Measurements from ENCODE around the gene ITPKC.
"Not testable (repeated sequence)": the region's sequence is repeated elsewhere in the genome, so short reads cannot be mapped to it uniquely, and the experiment has no call there.

ITPKC gene

GRCh38 chr19:40758491-40758890 is 41.6 kb downstream of the ITPKC start:
- Histone ChIP-seq H3K27me3 (ENCODE audit: control insufficient read depth in 1 of 2, insufficient read depth in 2 of 2, low read length in 2 of 2) (no peaks in the 10 kb centered on the region), H3K4me3 (ENCODE audit: low read depth in 1 of 2, low read length in 2 of 2) (no peak overlapping the region), H3K27ac (ENCODE audit: low read depth, low read length) (no peak overlapping the region), H3K4me1 (ENCODE audit: insufficient read depth, low read length) (peaks cover 22% of the 10 kb centered on the region), H3K9me3 (ENCODE audit: low read length) (no peaks in the 10 kb centered on the region), H3K36me3 (ENCODE audit: insufficient read depth, low read length) (peaks cover 58% of the 10 kb centered on the region), H3K9ac (ENCODE audit: low read length) (no peak overlapping the region)

GRCh38 chr19:40759352-40759751 is 42.4 kb downstream of the ITPKC start:
- peaks cover 18% of the 10 kb centered on the region for H3K4me1 ChIP-seq (ENCODE audit: insufficient read depth, low read length)

GRCh38 chr19:40762754-40763470 is 46.0 kb downstream of the ITPKC start:
- no peak overlapping the region for H3K4me3 ChIP-seq (ENCODE audit: low read depth in 1 of 2, low read length in 2 of 2)
- no peaks in the 10 kb centered on the region for H3K4me1 ChIP-seq (ENCODE audit: insufficient read depth, low read length)
- peaks cover 74% of the 10 kb centered on the region for H3K36me3 ChIP-seq (ENCODE audit: insufficient read depth, low read length)
- H3K27me3 ChIP-seq (ENCODE audit: control insufficient read depth in 1 of 2, insufficient read depth in 2 of 2, low read length in 2 of 2) = no peaks in the 10 kb centered on the region
- H3K27ac ChIP-seq (ENCODE audit: low read depth, low read length) = no peak overlapping the region
- no peak overlapping the region for H3K9ac ChIP-seq (ENCODE audit: low read length)
- H3K9me3 ChIP-seq (ENCODE audit: low read length) = no peaks in the 10 kb centered on the region

More at GRCh38 chr19:40759352-40759751, 42.4 kb downstream of the ITPKC start:
- Histone ChIP-seq H3K9me3 (ENCODE audit: low read length) (no peaks in the 10 kb centered on the region), H3K36me3 (ENCODE audit: insufficient read depth, low read length) (peaks cover 67% of the 10 kb centered on the region), H3K27ac (ENCODE audit: low read depth, low read length) (no peak overlapping the region), H3K9ac (ENCODE audit: low read length) (no peak overlapping the region), H3K4me3 (ENCODE audit: low read depth in 1 of 2, low read length in 2 of 2) (no peak overlapping the region), H3K27me3 (ENCODE audit: control insufficient read depth in 1 of 2, insufficient read depth in 2 of 2, low read length in 2 of 2) (no peaks in the 10 kb centered on the region)

- H3K27ac ChIP-seq (ENCODE audit: low read depth, low read length) = no peak overlapping the region
- H3K4me1 ChIP-seq (ENCODE audit: insufficient read depth, low read length) = no peaks in the 10 kb centered on the region
- no peaks in the 10 kb centered on the region for H3K27me3 ChIP-seq (ENCODE audit: control insufficient read depth in 1 of 2, insufficient read depth in 2 of 2, low read length in 2 of 2)
- peaks cover 70% of the 10 kb centered on the region for H3K36me3 ChIP-seq (ENCODE audit: insufficient read depth, low read length)
- no peaks in the 10 kb centered on the region for H3K9me3 ChIP-seq (ENCODE audit: low read length)
- H3K4me3 ChIP-seq (ENCODE audit: low read depth in 1 of 2, low read length in 2 of 2) = no peak overlapping the region
- no peak overlapping the region for H3K9ac ChIP-seq (ENCODE audit: low read length)
Observed at GRCh38 chr19:40763526-40763925, 46.6 kb downstream of the ITPKC start.

GRCh38 chr19:40763963-40764362 is 47.1 kb downstream of the ITPKC start:
- Histone ChIP-seq H3K4me1 (ENCODE audit: insufficient read depth, low read length) (no peaks in the 10 kb centered on the region), H3K27ac (ENCODE audit: low read depth, low read length) (no peak overlapping the region), H3K36me3 (ENCODE audit: insufficient read depth, low read length) (peaks cover 68% of the 10 kb centered on the region), H3K9ac (ENCODE audit: low read length) (no peak overlapping the region), H3K4me3 (ENCODE audit: low read depth in 1 of 2, low read length in 2 of 2) (no peak overlapping the region), H3K9me3 (ENCODE audit: low read length) (no peaks in the 10 kb centered on the region), H3K27me3 (ENCODE audit: control insufficient read depth in 1 of 2, insufficient read depth in 2 of 2, low read length in 2 of 2) (no peaks in the 10 kb centered on the region)

- not testable (repeated sequence) for H3K9ac ChIP-seq (ENCODE audit: low read length); H3K27ac ChIP-seq (ENCODE audit: low read depth, low read length); H3K9me3 ChIP-seq (ENCODE audit: low read length); H3K27me3 ChIP-seq (ENCODE audit: control insufficient read depth in 1 of 2, insufficient read depth in 2 of 2, low read length in 2 of 2); H3K4me3 ChIP-seq (ENCODE audit: low read depth in 1 of 2, low read length in 2 of 2); H3K4me1 ChIP-seq (ENCODE audit: insufficient read depth, low read length)
- peaks cover 47% of the 10 kb centered on the region for H3K36me3 ChIP-seq (ENCODE audit: insufficient read depth, low read length)
Observed at GRCh38 chr19:40766385-40766784, 49.5 kb downstream of the ITPKC start.

GRCh38 chr19:40768869-40769268 is 52.0 kb downstream of the ITPKC start:
- H3K27me3 ChIP-seq (ENCODE audit: control insufficient read depth in 1 of 2, insufficient read depth in 2 of 2, low read length in 2 of 2) = no peaks in the 10 kb centered on the region
- no peak overlapping the region for H3K27ac ChIP-seq (ENCODE audit: low read depth, low read length)
- H3K4me3 ChIP-seq (ENCODE audit: low read depth in 1 of 2, low read length in 2 of 2) = no peak overlapping the region
- no peaks in the 10 kb centered on the region for H3K9me3 ChIP-seq (ENCODE audit: low read length)
- H3K9ac ChIP-seq (ENCODE audit: low read length) = no peak overlapping the region
- H3K4me1 ChIP-seq (ENCODE audit: insufficient read depth, low read length) = no peaks in the 10 kb centered on the region
- H3K36me3 ChIP-seq (ENCODE audit: insufficient read depth, low read length) = peaks cover 22% of the 10 kb centered on the region

GRCh38 chr19:40771101-40771862 is 54.4 kb downstream of the ITPKC start:
- H3K4me3 ChIP-seq (ENCODE audit: low read depth in 1 of 2, low read length in 2 of 2); H3K4me1 ChIP-seq (ENCODE audit: insufficient read depth, low read length): not testable (repeated sequence)

GRCh38 chr19:40774916-40775631 is 58.2 kb downstream of the ITPKC start, which contains the start of gene MIA:
MIA (plus strand) TSS chr19:40775521; CDS start chr19:40775543, 22 bp downstream.
- no peaks in the 10 kb centered on the region for H3K36me3 ChIP-seq (ENCODE audit: insufficient read depth, low read length)
- no peaks in the 10 kb centered on the region for H3K27me3 ChIP-seq (ENCODE audit: control insufficient read depth in 1 of 2, insufficient read depth in 2 of 2, low read length in 2 of 2)
- no peak within 1 kb of the TSS for H3K9ac ChIP-seq (ENCODE audit: low read length)
- H3K4me3 ChIP-seq (ENCODE audit: low read depth in 1 of 2, low read length in 2 of 2) = no peak within 1 kb of the TSS
- H3K4me1 ChIP-seq (ENCODE audit: insufficient read depth, low read length) = peaks cover 17% of the 10 kb centered on the region
- H3K9me3 ChIP-seq (ENCODE audit: low read length) = no peaks in the 10 kb centered on the region
- no peak within 1 kb of the TSS for H3K27ac ChIP-seq (ENCODE audit: low read depth, low read length)

More at GRCh38 chr19:40771101-40771862, 54.4 kb downstream of the ITPKC start:
- H3K9me3 ChIP-seq (ENCODE audit: low read length); H3K9ac ChIP-seq (ENCODE audit: low read length); H3K36me3 ChIP-seq (ENCODE audit: insufficient read depth, low read length); H3K27me3 ChIP-seq (ENCODE audit: control insufficient read depth in 1 of 2, insufficient read depth in 2 of 2, low read length in 2 of 2); H3K27ac ChIP-seq (ENCODE audit: low read depth, low read length): not testable (repeated sequence)

GRCh38 chr19:40775632-40776022 is 58.7 kb downstream of the ITPKC start:
- no peak overlapping the region for H3K27ac ChIP-seq (ENCODE audit: low read depth, low read length)
- no peaks in the 10 kb centered on the region for H3K36me3 ChIP-seq (ENCODE audit: insufficient read depth, low read length)
- no peak overlapping the region for H3K4me3 ChIP-seq (ENCODE audit: low read depth in 1 of 2, low read length in 2 of 2)
- peaks cover 17% of the 10 kb centered on the region for H3K4me1 ChIP-seq (ENCODE audit: insufficient read depth, low read length)
- H3K27me3 ChIP-seq (ENCODE audit: control insufficient read depth in 1 of 2, insufficient read depth in 2 of 2, low read length in 2 of 2) = no peaks in the 10 kb centered on the region
- H3K9ac ChIP-seq (ENCODE audit: low read length) = no peak overlapping the region
- no peaks in the 10 kb centered on the region for H3K9me3 ChIP-seq (ENCODE audit: low read length)

GRCh38 chr19:40776364-40776763 is 59.5 kb downstream of the ITPKC start:
- Histone ChIP-seq H3K9ac (ENCODE audit: low read length) (no peak overlapping the region), H3K4me3 (ENCODE audit: low read depth in 1 of 2, low read length in 2 of 2) (no peak overlapping the region), H3K27ac (ENCODE audit: low read depth, low read length) (no peak overlapping the region), H3K4me1 (ENCODE audit: insufficient read depth, low read length) (peaks cover 17% of the 10 kb centered on the region), H3K36me3 (ENCODE audit: insufficient read depth, low read length) (no peaks in the 10 kb centered on the region), H3K9me3 (ENCODE audit: low read length) (no peaks in the 10 kb centered on the region), H3K27me3 (ENCODE audit: control insufficient read depth in 1 of 2, insufficient read depth in 2 of 2, low read length in 2 of 2) (no peaks in the 10 kb centered on the region)
